NT2/D1 (cell line): ENCODE data around the gene RALGPS1.

Experiments used
- DNase-seq: peaks from one replicate; pipeline ENCODE4 v3.0.0-alpha.2; 2011; ENCODE audit warnings: low read depth, low spot score
- H3K27me3 ChIP-seq: 2 replicates; pipeline ENCODE4 v1.6.0; 2011; ENCODE audit warnings: mild to moderate bottlenecking; ENCODE audit not compliant: insufficient read length, insufficient read depth
- H3K36me3 ChIP-seq: 2 replicates; pipeline ENCODE4 v1.6.1; 2011; ENCODE audit warnings: mild to moderate bottlenecking, low read length, mixed read lengths; ENCODE audit not compliant: insufficient read depth, insufficient read length
- H3K4me1 ChIP-seq: 2 replicates; pipeline ENCODE4 v1.5.1; 2011; ENCODE audit not compliant: insufficient read depth, insufficient read length
- H3K4me3 ChIP-seq: 2 replicates; pipeline ENCODE4 v1.5.1; 2011; ENCODE audit warnings: low read depth; ENCODE audit not compliant: insufficient read length
- H3K9ac ChIP-seq: 2 replicates; pipeline ENCODE4 v1.6.0; 2011; ENCODE audit warnings: low read depth; ENCODE audit not compliant: insufficient read length
- H3K9me3 ChIP-seq: 2 replicates; pipeline ENCODE4 v1.5.1; 2011; ENCODE audit warnings: mild to moderate bottlenecking, low read length; ENCODE audit not compliant: insufficient read depth
- SUZ12 ChIP-seq: IDR thresholded peaks from 2 replicates; pipeline ENCODE4 v1.6.1; 2011; ENCODE audit not compliant: insufficient read length, insufficient read depth; ENCODE audit errors: extremely low read depth
- YY1 ChIP-seq: IDR thresholded peaks from 2 replicates; pipeline ENCODE4 v1.6.1; 2011; ENCODE audit not compliant: insufficient read length, insufficient read depth
- ZNF274 ChIP-seq: IDR thresholded peaks from 2 replicates; pipeline ENCODE4 v1.6.1; 2011; ENCODE audit warnings: mild to moderate bottlenecking, low read depth, low read length

Gene RALGPS1

GRCh38 chr9:127096208-127096607, 181.6 kb downstream of the RALGPS1 start:
- DNase-seq: no peak
- peaks cover 20% of the 10 kb centered on the region for H3K36me3 ChIP-seq
- H3K4me1 ChIP-seq: no peaks in the 10 kb centered on the region
- TF ChIP-seq SUZ12: no peak
- TF ChIP-seq ZNF274: no peak
- TF ChIP-seq YY1: no peak
- H3K4me3 ChIP-seq: no peak overlapping the region
- no peaks in the 10 kb centered on the region for H3K9me3 ChIP-seq
- H3K9ac ChIP-seq: no peak overlapping the region
- H3K27me3 ChIP-seq: no peaks in the 10 kb centered on the region

GRCh38 chr9:127097683-127098082, 183.1 kb downstream of the RALGPS1 start:
- H3K9me3 ChIP-seq: no peaks in the 10 kb centered on the region
- peaks cover 14% of the 10 kb centered on the region for H3K36me3 ChIP-seq

GRCh38 chr9:127098916-127099553, 184.5 kb downstream of the RALGPS1 start:
- peaks cover 21% of the 10 kb centered on the region for H3K36me3 ChIP-seq
- H3K9me3 ChIP-seq: no peaks in the 10 kb centered on the region
- DNase-seq: no peak
- no peaks in the 10 kb centered on the region for H3K4me1 ChIP-seq
- TF ChIP-seq ZNF274 (no peak), SUZ12 (no peak), YY1 (no peak)
- no peaks in the 10 kb centered on the region for H3K27me3 ChIP-seq
- H3K9ac ChIP-seq: no peak overlapping the region
- no peak overlapping the region for H3K4me3 ChIP-seq

More at GRCh38 chr9:127097683-127098082, 183.1 kb downstream of the RALGPS1 start:
- TF ChIP-seq ZNF274: no peak
- TF ChIP-seq YY1: no peak
- no peak overlapping the region for H3K4me3 ChIP-seq
- H3K27me3 ChIP-seq: no peaks in the 10 kb centered on the region
- DNase-seq: no peak
- H3K4me1 ChIP-seq: no peaks in the 10 kb centered on the region
- H3K9ac ChIP-seq: no peak overlapping the region

- H3K36me3 ChIP-seq: peaks cover 24% of the 10 kb centered on the region
- no peaks in the 10 kb centered on the region for H3K9me3 ChIP-seq
- no peak for DNase-seq
- H3K9ac ChIP-seq: no peak overlapping the region
- peaks cover 4% of the 10 kb centered on the region for H3K4me1 ChIP-seq
- no peak overlapping the region for H3K4me3 ChIP-seq
- no peaks in the 10 kb centered on the region for H3K27me3 ChIP-seq
- TF ChIP-seq ZNF274 (no peak), YY1 (no peak), SUZ12 (no peak)
Measured at GRCh38 chr9:127099664-127100063, 185.1 kb downstream of the RALGPS1 start.

- H3K9ac ChIP-seq: no peak overlapping the region
- H3K4me3 ChIP-seq: no peak overlapping the region
- TF ChIP-seq ZNF274: no peak
- no peak for TF ChIP-seq YY1
- TF ChIP-seq SUZ12: no peak
- DNase-seq: no peak
- H3K4me1 ChIP-seq: peaks cover 4% of the 10 kb centered on the region
- no peaks in the 10 kb centered on the region for H3K27me3 ChIP-seq
- H3K9me3 ChIP-seq: no peaks in the 10 kb centered on the region
- H3K36me3 ChIP-seq: peaks cover 43% of the 10 kb centered on the region
Measured at GRCh38 chr9:127102176-127102575, 187.6 kb downstream of the RALGPS1 start.

- H3K4me3 ChIP-seq: no peak overlapping the region
- H3K9ac ChIP-seq: no peak overlapping the region
- no peak for TF ChIP-seq YY1
- no peak for TF ChIP-seq SUZ12
- TF ChIP-seq ZNF274: no peak
- no peaks in the 10 kb centered on the region for H3K27me3 ChIP-seq
- peaks cover 4% of the 10 kb centered on the region for H3K4me1 ChIP-seq
- H3K36me3 ChIP-seq: peaks cover 48% of the 10 kb centered on the region
- no peaks in the 10 kb centered on the region for H3K9me3 ChIP-seq
- no peak for DNase-seq
Measured at GRCh38 chr9:127102788-127103187, 188.2 kb downstream of the RALGPS1 start.

- no peaks in the 10 kb centered on the region for H3K9me3 ChIP-seq
- H3K4me1 ChIP-seq: peaks cover 4% of the 10 kb centered on the region
- DNase-seq: no peak
- H3K36me3 ChIP-seq: peaks cover 55% of the 10 kb centered on the region
- no peak overlapping the region for H3K9ac ChIP-seq
- H3K27me3 ChIP-seq: no peaks in the 10 kb centered on the region
- H3K4me3 ChIP-seq: no peak overlapping the region
- TF ChIP-seq ZNF274 (no peak), SUZ12 (no peak), YY1 (no peak)
Measured at GRCh38 chr9:127104581-127105311, 190.2 kb downstream of the RALGPS1 start.
